Hematopoietic multipotent progenitor cell treated with erythropoietin and hydrocortisone succinate and interleukin-3 and kit ligand, for 4 days (in vitro differentiated cells): ENCODE data around the gene ATP13A1.
A peak's percentile ranks its signal among the peaks of the same experiment; 100 is the strongest.

Source experiments
- DNase-seq: peaks from one replicate; pipeline ENCODE4 v3.0.0-alpha.2; 2015

Gene ATP13A1

DNA sequence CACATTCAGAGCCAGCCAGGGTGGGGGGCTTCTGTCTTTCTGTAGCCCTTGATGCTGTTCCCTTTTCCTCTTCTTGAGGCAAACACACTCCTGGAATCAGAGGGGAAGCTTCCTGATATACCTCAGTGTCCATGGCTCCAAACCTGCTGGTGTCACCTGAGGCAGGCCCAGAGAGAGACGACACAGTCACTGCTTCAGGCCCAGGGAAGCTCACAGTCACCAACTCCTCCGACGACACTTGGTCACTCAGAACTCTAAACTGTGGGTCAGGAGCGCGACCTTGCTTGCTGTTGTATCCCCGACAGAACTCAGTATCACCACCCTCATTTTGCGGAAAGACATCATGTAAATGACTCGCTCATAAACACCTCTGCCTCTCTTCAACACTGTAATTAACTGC, 1.1 kb downstream of the ATP13A1 start:
- no peak for DNase-seq

DNA sequence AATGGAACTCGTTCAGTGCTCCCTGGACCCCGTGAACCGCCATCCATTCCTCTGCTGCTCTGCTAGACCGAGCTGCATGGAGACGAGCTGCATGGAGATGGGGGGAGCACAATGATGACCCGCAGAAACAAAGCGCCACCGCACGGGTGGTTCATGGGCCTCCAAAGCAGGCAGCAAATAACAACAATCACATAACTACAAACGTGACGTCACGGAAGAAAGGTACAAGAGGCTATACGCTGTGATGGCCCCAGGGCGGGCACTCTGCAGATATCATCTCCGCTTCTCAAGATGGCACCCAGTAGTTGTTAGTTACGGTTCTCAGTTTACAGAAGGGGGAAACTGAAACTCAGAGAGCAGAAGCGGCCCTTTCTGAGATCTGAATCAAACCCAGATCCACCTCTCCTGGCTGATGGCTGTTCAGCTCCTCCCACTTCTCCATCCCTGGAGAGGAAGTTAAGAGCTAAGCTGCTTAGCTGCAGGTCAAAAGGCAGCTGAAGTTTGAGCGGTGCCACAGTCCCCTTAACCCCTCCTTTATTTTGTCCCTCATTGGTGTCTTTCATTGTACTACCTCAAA, 1.7 kb downstream of the ATP13A1 start:
- peak; percentile 73 for DNase-seq

DNA sequence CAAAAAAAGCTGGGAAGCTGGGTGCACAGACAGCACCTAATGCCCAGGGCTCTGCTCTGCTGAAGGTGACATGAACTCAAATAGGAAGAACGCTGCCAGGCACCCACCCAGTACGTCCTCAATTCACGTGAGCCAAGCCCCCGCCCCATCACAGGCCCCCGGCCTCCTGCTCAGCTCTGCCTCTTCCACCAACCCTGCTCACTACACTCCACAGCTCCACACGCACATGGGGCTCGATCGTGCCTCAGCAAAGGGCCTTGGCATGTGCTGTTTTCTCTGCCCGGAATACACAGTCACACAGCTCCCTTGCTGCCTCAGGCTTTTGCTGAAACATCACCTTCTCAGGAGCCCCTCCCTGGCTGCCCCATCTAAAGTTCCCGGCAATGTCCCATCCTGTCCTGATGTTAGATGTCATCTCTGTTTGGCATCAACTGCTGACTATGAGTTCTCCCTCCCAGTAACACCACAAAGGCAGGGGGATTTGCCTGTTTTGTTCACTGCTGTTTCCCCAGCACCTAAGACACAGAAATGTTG, 2.3 kb downstream of the ATP13A1 start:
- DNase-seq = no peak

DNA sequence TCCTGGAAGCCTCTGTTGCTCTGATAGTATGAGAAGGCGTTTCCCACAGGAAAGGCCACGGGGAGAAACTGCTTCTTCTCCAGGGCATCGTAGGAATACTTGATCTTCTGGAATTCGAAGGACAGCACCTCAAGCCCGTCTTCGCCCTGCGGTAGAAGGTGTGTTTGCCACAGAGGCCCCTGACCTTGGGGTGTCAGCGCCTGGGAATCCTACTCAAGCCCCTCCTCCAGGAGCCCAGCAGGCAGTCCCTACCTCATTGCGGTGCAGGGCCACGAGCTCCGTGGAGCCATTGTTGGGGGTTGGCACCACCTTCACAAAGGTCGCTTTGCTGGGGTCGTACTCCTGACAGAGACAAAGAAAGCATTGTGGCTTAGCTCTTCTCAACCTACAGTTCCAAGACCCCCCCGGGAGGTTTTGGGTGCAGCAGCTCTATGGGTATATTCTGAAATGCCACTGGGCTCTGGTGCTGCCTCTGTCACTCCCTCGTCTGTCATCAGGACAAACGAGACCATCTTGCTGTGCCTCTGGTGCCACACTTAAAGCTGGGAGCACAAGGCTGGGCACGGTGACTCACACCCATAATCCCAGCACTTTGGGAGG, 3.7 kb downstream of the ATP13A1 start:
- no peak for DNase-seq

DNA sequence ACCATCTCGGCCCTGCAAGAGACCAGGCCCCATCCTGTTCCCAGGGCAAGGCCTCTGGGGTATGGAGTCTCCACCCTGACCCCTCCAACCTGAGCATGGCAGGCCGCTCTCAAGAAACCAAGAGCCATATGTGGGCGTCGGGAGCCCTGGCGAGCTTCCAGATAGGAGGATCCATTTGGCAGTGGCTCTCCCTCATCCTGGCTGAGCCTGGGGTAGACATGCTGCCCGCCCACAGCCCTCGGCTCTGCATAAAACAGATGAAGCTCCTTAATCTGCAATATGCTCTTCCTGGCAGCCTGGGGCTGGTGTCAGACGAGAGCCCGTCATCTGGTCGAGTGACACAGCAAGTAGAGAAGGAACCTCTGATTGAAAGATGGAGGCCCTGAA, 6.1 kb downstream of the ATP13A1 start:
- no peak for DNase-seq

DNA sequence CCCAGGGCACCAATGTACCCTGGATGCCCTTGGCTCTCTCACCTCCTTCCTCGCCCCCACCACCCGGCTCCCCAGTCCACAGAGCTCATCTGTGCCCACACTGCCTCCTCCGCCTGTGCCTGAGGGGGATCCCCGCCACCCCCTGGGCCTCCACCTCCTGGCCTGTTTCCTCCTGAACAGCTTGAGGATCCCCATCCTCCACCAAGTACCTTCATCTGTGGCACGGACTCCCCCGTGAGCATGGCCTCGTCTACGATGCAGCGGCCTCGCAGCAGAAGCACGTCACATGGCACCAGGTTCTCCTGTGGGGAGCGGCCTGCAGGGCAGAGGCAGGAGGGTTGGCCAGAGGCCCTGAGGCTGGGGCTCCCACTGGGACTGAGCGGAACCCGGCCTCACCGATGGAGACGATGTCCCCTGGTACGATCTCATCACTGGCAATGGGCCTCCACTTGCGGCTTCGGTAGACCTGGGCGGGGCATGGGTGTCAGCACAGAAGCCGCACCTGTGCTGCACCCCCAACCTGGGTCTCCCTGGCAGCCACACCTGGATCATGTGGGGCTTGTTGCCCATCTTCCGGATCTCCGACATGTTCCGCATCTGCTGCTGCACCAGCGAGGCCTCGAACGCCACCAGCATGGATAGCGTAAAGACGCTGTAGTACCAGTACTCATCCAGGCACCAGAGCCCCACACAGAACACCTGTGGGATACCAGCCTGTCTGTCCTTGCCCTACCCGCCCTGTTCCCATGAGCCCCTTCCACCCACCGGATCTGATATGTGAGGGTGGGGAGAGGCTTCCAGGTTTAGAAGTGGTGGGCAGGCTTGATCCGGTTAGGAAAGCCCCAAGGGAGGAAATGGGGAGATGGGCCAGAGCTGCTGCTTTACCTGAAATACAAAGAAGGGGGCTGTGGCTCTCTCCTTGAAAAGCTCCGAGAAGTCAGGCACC, 6.8 kb downstream of the ATP13A1 start:
- no peak for DNase-seq

DNA sequence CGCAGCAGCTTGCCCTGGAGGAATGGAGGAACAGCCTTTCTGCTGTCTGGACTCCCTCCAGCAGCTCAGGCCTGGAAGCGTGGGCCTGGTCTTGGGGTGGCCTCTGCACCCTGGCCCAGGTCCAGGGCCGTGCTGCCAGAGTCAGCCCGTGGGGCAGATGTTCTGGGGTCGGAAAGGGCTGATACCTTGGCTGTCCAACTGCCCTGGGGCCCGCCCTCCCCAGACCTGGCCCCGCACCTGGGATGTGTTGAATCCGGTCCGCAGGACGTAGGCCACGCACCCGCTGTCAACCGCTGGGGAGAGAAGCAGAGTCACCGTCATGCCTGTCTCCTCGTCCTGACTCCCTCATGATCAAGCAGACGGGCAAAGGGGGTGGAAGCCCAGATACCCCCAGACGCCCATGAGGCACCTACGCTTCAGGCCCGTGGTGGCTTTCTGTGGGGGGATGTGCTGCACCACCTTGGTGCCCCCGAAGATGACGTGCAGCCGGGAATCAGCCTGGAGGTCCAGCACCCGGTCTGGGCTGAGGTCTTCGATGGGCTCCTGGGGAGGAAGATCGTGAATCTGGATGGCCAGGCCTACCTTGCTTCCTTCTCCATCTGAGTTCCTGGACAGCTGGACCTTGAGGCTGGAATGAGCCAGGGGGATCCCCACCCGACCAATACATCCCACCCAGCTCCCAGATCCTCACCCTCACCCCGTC, 7.7 kb downstream of the ATP13A1 start:
- no peak for DNase-seq

DNA sequence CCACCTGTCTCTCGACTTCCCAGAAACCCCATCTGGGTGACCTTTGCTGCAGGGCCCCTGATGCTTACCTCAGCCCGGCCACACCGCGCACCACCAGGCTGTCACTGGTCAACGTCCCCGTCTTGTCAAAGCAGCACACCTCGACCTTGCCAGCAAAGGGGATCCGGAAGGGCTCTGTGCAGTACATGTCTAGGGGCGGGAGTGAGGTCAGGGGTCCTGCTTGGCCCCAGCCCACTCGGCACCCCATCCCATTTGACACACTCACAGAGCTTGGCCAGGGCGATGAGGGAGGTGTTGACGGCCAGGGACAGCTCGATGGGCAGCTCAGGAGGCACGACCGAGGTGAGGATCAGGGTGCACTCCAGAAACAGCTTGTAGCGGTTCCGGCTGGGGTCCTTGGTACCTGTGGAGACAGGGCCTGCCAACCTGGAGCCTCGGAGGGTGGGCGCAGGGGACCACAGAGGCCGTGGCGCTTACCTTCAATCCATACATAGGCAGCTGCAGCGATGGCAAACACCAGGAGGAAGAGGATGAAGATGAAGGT, 8.4 kb downstream of the ATP13A1 start:
- no peak for DNase-seq

DNA sequence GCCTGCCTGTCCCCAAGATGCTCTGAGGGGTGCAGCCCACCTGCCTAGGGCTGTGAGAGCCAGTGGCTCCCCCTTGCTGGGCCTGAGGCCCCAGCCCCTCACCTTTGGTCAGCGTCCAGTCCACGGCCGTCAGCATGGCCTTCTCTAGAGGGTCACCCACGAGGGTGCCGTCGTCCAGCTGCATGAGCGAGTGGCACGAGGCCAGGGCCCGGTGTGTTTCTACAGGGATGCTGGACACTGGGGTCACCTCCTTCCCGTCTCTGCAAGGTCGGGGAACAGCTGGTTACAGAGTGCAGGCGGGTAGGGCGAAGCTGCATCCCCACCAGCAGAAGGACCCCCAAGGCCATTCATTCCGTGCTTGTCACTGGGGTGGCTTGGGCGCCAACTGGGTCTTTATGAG, 9.0 kb downstream of the ATP13A1 start:
- DNase-seq = no peak

DNA sequence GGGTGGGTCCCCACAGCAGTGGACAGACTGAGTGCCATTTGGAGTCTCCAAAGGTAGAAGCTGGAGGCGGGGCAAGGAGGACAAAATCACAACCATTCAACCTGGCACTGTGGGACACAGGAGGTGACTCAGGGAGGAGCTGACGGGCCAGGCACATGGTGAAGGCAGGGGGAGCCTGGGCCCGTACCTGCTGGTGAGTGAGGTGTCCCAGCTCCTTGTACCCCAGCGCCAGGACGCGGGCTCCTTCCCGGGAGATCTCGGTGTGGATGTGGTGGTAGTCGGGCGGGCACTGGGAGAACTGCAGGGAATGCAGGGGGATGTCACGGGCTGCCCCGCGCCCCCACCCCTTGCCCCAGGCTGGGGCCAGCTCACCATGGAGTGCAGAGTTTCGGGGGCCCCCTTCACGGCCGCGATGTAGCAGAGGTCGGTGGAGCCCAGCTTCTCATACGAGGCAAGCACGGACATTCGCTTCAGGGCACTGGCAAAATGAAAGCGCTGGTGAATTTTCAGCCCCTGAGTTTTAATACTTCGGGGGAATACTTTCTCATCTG, 9.8 kb downstream of the ATP13A1 start:
- DNase-seq = no peak

DNA sequence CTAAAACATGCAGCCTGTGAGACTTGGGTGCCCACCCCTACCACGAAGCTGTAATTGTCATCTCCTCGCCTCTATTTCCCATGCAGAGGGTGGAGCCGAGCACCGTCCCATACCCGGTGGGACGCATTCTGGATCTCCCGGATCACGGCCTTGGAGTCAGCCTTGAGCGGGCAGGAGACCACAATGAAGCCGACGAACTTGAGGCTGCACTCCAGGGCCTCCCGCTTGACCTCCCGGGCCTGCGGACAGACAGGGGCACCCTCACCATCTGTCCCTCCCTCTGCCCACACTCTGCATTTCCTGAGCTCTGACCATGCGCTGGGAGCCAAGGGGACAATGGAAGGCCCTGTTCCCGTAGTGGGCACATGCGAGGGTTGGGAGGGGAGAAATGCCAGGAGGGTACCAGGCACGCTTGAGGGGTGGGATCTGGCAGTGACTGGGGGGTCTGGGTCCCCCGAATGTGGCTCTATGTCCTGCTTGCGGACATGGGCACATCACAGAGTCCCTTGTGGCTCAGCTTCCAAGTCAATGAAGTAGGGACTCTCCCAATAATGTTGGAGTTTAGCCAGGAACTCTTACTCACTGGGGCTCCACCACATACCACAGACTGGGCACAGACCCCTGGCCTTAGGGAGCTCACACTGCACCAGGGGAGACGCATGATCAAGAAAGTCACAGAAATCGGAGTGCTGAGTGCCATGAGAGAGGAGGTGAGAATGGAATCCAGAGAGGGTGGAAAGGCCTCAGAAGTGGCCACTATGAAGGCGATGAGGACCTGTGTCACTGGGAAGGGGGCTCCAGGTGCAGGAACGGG, 10.8 kb downstream of the ATP13A1 start:
- DNase-seq = no peak

DNA sequence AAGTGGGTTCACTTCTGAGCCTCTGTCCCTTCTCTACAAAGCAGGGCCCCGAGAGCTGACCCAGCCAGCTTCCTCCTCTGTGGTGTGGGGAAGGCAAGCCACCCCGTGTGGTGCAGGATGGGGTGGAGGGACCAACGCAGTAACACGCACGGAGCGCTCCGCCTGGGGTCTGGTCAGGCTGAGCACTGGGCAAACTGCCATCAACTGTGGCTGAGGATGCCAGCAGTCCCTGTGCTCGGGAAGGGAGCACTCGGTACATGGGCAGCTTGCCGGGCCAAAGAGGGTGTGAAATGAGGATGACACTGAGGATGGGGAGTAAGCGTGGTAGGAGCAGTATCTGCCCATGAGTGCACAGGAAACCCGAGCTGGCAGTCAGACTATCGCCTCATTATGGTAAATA, 12.4 kb downstream of the ATP13A1 start:
- DNase-seq = no peak

DNA sequence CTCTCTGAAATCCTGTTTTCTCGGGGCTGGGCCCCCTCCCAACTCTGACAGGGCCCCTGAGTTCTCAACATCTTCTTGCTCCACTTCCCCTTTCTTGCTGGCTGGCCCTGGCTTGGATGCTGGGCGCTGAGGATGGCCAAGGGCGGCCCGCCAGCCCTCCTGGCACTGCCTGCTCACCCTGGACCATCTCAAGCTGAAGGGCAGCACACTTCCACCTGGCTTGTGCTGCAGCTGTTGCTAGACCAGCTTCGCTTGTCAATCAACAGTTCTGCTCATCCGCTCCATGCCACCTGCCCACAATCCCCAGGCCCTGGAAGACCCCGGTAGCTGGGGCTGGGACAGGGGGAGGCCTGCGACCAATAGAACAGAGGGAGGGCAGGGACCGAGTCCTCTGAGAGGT, 13.1 kb downstream of the ATP13A1 start:
- DNase-seq = no peak

DNA sequence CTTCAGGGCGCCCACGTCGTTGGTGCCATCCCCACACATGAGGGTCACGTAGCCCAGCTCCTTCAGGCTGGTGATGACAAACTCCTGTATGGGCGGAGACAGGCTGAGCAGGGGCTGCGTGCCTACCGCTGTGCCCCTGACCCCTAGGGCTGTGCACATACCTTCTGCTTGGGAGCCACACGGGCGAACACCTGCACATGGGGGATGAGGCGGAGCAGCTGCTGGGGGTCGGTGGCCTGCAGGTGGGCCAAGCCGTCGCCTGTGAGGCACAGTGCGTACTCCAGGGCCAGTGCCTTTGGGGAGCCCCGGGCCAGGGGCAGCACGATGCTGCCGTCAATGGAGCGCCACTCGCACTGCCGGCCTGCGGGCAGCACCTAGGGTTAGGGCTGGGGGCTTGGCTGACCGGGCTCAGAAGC, 13.9 kb downstream of the ATP13A1 start:
- DNase-seq = no peak

DNA sequence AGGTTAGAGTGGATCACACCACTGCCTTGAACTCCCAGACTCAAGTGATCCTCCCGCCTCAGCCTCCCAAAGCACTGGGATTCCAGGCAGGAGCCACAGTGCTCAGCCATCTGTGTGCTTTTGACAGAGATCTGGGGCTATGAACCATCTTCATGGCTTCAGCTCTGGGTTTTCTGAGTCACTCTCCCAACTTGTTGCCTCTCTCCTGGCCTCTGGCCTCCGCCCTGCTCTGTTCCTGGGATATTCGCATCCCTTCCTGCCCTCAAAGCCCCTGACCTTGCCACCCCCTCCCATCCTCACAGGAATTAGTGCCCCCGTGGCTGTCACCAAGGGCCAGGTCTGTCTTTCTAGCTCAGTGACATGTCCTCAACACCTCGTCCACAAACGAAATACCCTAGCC, 14.3 kb downstream of the ATP13A1 start:
- no peak for DNase-seq

DNA sequence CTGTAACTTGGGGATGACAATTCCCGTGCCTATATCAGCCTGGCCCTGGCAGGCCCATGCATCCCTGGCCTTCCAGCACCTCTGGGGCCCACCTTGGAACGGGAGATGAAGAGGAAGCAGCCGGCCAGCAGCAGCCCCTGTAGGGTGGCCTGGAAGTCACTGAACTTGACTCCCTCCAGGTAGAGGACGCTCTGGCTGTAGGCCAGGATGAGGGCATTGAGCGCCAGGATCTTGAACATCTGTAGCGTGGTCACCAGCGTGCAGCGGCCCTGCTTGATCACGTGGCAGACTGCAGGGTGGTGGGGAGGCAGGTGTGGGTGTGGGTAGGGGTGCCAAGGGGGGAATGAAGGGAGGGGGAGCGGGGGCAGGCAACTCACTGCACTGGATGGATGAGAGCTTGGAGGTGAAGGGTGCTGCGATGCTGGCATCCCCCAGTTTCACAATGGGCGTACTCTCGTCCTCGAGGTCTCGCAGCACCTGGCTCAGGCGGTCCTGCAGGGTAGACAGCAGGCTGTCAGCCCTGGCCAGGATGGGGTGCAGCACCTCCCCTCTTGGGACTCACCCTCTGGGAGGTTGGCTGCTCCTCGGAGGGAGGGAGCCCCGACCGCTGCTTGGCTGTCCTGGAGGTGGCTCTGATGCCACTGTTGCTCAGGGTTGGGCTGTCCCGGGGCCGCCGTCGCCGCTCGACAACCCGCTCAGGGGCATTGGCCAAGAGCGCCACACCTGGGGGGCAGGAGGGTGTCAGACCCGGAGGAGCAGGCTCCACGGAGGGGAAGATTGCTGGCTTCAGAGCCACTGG, 16.2 kb downstream of the ATP13A1 start:
- no peak for DNase-seq

DNA sequence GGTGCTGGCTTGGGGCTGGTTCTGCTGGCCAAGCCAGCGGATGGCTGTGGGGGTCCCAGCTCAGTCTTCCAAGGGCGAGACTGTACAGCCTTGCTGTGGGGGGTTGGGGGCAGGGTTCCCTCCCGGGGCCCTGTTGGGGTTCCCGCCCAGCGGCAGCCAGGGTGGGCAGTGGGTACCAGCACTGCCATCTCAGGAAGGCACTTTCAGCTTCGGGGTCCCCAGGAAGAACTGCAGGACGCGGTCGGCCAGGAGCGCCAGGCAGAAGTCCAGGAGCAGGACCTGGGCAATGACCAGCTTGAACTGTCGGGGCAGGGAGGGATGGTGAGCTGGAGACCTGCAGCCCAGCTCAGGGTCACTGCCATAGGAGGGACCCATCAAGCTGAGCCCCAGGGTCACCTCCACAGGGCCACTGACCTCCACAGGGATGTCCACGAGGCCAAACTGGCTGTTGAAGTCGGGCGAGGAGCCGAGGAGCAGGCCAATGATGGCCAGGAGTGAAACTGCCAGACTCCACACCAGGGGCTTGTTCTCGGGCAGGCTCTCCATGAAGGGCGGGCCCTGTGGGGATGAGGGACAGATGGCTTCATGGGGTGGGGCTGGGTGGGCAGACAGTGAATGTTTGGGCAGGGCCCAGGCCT, 18.1 kb downstream of the ATP13A1 start:
- no peak for DNase-seq

DNA sequence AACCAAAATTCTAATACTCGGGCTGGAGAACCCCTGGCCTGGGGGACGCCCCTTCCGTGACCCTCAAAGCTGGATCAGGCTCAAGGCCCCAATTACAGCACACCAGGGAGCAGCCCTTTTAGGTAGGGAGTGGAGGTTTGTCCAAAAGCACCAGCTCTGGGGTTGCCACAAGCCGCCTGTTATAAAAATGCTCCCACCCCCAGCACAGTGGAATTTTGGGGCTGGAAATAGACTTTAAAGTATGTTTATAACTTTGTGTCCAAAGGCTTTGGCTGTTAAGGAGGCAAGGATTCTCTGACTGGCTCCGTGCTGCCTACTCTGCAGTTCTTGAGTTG, 19.5 kb downstream of the ATP13A1 start:
- no peak for DNase-seq

DNA sequence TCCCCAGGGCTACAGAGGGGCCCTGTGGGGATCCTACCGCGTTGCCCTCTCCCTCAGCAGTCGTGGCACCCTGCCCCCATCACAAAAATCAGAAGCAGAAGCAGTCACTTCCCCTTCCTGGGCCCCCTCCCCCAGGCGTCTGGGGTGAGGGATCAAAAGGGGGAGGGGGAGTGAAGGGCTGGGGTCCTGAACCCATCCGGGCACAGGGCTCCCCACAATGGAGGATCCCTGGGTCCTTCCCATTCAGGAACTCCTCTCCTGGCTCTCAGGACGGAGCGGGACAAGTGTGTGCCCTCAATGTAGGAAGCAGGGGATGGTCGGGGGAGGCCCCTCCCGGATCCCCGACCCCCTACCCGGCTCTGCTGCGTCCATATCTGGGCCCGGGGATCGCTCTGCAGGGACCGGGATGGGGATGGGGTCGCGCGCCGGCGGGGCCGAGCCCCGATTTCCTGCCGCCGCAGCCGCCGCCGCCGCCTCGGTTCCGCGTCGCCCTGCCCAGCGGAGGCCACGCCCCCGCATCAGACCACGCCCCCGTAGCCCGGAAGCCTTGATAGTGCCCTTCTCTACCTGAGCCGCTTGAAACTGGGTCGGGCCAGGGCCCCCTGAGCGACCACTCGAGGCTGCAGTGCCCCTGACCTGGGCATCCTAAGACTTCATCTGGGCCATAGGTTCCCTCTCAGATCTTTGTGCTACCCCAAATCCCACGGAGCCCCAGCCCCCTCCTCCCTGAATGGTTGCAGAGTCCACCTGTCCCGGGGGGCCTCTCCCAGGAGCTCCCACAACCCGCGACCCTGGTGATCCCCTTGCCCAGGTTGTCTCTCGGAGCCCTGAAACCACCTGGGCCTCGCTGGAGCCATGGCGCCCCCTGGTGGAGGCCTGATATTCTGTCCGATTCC, 20.1 kb downstream of the ATP13A1 start, which contains the start of gene GMIP:
Gene GMIP, minus strand, starts transcription at position 500 of the 896 bp plus-strand sequence. Its CDS starts 128 bp downstream, at position 372.
- peak; percentile 84 for DNase-seq
